Activated CD4-positive, alpha-beta T cell treated with anti-CD3 and anti-CD28 coated beads, Interleukin-2, Interleukin-4, amounts not matched to agents 100 ng/mL and 50 ng/mL, durations not matched to agents 16 hours and 8 hours (primary cell): ENCODE data around the gene BFSP1.

ENCODE experiments used
- DNase-seq: peaks from one replicate; pipeline ENCODE4 v3.0.0-alpha.2; 2020; ENCODE audit warnings: low spot score

BFSP1 gene

DNA sequence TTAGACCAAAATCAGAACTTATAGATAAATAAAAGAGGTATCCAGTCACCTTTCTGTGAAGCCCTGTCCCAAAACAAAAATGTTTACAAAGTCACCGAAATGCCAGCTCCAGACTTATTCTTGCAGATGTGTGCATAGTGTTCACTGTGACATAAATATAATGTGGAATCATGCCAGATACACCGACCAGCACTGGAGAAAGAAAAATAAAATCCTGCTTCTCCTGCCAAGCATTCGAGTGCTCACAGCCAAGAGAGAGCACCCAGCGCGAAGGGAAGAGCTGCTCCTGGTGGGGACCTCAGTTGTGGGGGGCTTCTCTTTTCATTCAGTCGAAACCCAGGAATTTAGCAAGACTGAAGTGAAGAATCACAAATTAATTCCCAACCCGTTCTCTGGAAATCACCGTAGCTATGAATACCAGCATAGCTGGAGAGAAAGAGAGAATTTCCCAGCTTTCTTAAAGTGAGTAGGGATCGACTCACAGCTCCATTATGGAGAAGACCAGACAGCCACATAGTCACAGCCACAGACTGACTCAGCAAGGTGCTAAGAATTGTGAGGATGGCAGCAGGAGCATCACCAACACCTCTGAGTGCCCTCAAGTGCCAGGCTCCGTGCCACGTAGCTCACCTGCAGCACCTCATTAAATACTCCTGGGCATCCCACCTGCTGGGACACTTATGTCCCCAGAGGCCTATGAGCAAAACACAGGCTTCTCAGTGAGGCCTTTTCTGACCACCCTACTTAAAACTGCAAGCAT lies 33.2 kb downstream of the BFSP1 start:
- no peak for DNase-seq

DNA sequence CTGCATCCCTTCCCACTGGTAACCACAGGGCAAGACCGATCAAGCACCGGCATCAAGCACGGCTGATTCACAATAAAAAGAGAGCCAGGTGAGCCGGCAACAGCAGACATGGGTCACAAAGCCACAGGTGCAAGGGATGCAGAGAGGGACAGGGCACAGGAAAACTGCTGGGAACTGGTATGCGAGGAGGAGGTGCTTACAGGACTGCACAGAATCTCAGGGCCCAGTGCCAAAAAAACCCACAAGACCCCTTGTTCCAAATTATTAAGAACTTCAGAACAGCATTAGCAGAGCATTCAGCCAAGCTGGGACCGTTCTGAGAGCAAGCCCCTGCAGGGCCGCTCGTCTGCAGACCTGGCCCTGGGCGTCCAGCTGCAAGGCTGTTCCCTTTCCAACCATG lies 35.4 kb downstream of the BFSP1 start:
- DNase-seq, result no peak

DNA sequence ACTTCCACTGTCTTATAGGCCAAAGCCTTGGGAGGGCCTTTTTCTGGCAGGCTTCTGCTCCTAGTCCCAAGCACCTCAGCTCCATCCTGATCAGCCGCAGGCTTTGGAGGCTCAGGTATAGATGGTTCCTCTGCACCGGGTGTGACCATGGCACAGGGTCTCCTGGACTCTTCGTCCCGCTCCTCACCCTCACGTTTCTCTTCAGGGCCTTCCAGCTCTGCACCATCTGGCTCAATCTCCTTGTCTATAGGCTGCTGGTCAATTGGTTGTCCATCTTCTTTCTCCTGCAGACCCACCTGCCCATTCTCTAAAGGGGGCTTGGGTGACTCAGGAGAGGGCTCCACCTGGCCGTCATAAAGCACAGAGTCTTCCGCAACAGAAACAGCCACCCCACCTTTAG lies 37.0 kb downstream of the BFSP1 start:
- no peak for DNase-seq

DNA sequence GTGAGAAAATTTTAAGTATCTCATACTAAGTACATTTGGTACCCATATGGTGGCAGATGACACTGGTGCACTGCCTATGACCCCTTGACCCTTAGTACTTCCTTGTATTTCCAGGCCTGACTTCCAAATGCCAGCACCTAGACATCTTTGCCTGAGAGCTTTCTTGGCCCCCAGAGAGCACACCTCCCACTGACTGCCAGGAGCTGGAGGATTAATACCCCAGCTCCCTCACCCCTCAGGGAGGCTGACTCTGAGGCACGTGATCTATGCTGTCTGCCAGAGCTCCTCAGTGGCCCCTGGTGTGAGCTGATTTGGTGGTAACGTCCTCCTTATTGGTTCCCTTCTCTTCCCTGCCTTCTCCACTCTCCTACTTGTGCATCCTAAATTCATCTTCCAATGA lies 38.0 kb downstream of the BFSP1 start:
- DNase-seq, result no peak

DNA sequence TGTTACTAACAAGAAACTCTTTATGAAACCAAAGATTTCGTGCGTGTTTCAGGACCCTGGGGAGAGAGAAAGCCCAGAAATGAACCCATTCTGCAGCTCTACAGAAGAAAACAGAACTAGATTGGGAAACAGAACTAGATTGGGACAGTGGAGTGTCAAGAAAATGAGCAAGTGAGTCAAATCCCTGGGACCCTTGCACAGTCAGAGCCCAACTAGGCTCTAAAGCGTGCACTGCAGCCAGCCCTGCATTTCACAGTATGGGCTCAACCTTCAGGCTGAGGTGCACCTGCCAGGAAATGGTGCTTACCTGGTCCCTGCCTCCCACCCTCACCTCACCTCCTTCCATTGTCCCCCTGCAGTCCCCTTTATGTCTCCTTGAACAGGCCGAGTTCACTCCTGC lies 39.7 kb downstream of the BFSP1 start:
- DNase-seq, result no peak

DNA sequence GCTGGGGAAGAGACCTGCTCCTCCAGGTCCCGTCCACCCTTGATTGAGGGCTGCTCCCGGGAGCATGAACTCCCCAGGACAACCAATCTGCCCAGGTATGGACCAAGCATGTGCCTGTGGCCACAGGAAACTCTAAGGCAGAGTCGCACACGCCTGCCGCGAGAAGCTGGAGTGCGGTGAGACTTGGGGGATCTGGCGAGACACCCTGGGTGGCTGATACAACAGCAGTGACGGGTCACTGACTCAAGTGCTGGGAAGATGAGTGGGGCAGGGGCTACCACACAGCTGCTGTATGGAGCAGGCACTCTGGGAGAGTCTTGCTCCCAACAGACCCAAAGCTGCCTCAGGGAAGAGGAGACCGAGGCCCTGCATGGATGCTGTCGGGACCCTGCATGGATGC lies 40.1 kb downstream of the BFSP1 start:
- DNase-seq, result no peak

DNA sequence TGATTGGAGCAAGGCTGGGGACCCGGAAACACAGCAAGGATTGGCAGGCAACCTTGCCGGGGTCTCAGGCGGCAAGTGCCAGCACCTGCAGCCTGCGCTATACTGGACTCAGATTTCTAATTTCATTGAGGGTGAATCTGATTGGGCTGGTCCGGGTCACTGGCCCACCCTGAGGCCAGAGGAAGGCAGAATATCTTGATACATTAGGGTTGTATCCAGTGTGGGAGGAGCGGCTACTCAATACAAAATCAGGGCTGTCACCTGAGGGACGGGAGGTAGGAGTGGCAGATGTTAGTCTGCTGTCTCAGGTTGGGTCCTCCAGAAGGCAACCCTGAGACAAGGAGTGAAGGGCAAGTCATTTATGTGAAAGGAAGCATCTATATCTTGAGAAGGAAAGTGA lies 40.7 kb downstream of the BFSP1 start:
- no peak for DNase-seq

DNA sequence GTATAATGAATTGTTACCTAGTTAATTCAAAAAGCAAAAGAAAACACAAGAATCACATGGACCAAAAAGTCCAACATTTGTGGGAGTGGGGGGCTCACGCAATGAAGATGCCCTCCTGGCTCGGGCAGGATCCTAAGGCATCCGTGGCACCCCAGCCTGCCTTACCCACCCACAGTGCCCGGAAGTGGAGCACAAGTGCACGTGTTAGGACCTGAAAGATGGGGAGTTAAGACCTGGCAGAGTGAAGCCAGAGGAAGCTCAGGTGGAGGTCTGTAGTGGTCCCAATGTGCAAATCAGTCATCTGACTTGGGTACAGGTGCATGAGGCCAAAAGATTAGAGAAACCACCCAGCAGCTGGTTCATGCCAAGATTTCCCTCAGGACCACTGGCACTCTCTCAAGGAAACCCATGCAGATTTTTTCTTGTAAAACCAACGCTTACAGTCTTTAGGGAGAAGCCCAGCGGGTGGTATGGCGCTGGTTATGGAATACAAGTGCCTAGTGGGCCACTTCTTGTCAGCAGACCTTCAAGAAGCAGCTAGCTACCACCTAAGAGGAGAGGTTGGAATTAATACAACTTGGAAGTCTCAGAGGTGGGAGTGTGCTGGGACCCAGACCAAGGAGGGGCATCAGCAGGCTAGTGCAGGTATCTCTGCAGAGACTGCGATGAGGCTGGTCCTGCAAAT lies 42.1 kb downstream of the BFSP1 start:
- DNase-seq, result no peak

DNA sequence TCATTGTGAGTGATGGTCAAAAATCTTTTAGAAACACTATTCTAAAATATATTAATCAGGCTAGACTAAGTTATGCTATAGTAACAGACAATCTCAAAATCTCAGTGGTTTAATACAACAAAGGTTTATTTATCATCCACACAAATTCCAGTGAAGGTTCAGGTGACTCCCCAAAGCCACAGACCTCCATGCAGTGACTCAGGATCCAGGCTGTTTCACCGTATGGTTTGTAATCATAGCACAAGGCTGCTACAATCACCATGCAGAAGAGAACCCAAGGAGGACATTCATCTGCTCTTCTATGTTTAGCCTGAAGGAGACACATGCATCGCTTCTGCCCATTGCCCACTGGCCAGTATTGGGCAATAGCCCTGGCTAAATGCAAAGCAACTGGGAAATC lies 46.2 kb downstream of the BFSP1 start:
- no peak for DNase-seq

DNA sequence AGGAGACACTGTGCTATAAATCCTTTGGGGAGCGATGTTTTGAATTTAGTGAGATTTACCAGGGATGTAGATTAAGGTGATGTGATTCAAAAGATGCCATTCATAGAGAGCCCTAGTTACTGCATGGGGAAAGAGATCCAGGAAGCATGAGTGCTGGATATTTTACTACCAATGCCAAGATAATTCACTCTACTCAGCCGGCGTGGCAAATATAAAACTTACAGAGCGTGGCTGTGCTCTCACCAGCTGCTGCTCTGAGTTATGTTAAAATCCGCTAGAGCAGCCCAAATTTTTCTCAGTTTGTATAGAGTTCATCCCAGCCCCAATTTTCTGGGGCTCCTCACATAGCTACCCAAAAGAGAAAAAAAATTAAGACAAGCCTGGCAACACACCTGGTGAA lies 48.6 kb downstream of the BFSP1 start:
- DNase-seq, result no peak

DNA sequence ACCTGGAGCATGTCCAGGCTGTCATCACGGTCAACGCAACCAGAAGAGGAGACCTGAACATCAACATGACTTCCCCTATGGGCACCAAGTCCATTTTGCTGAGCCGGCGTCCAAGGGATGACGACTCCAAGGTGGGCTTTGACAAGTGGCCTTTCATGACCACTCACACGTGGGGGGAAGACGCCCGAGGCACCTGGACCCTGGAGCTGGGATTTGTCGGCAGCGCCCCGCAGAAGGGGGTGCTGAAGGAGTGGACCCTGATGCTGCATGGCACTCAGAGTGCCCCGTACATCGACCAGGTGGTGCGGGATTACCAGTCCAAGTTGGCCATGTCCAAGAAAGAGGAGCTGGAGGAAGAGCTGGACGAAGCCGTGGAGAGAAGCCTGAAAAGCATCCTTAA lies 49.5 kb downstream of the BFSP1 start:
- no peak for DNase-seq

DNA sequence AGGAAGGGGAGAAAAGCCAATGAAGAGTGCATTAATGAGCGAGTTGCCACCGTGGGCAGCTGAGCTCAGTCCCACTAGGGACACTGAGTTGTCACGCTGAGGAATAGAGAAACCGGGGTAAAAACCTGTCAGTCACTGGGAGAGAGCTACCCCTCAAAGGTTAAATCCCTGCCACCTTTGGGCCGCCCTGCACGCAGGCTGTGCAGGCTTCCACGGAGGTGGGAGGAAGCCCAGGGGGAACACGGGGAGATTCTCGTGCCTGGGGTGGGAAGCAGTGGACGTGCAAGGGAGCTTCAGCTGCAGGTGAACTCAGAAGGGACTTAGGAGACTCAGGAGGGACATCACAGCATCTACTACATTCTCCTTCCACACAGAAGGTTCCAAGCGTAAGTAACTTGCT lies 50.5 kb downstream of the BFSP1 start:
- no peak for DNase-seq

DNA sequence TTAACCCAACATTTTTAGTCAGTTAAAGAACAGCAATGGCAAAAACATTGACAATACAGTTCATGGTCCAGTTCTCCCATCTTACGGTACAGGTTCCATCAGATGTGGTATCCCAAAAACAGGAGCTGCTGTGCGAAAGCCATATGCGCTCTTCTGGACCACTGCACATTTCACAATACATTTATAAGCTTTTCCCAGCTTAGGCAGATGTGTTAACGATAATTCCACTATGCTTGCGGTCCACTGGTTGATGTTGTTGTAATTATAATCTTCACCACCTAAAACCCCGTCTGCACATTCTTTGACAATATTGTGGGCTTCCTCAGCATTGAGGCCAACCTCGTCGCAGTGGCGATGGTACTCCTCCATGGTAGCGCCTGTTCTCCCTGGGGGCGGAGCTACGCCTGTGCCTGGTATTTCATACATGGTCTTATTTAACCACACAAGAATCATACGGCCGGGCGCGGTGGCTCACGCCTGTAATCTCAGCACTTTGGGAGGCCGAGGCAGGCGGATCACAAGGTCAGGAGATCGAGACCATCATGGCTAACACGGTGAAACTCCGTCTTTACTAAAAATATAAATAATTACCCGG lies 52.0 kb downstream of the BFSP1 start:
- DNase-seq, result no peak

DNA sequence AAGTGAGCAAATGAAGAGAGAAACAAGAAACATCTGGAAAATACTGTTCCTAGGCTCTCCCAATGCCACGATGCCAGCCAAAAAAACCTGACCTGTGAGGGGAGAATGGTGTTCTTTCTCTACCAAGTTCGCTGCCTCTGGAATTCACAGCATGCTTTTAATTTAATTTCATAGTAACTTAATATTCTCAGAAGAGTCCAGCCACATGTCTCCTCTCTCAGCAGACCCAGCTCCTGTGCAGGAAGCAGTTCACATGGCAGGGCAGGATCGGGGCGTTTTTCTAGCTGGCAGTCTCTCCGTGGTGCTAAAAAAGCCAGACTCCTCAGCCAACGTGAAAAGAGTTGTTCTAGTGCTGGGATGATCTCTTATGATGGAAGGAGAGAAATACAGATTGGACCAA lies 57.5 kb downstream of the BFSP1 start:
- DNase-seq, result no peak

DNA sequence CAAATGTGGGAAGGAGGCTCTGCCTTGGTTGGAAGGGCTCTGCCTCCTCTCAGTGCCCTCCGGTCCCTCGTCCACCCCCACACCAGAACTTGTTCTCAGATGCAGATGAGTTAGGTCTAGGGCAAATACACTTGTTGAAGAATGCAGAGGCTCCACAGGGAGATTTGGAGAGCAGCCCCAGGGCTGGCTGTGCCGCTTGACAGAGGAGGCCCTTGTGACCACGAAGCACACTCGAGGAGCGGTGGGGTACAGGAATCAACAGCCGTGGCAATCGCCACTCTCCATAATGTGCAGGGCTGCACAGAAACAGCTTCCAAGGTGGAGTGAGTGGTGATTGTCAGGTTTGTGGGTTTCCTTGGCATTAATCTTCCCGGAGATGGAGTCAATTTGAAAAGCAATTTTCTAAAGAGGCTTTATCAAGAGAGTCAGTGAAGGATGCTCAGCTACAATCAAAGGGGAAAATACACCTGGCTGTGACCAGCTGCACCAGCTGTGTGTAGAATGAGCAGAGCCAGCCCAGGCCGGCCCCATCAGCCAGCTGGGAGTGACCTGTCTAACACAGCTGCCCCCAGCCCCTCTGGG lies 59.5 kb downstream of the BFSP1 start:
- no peak for DNase-seq

DNA sequence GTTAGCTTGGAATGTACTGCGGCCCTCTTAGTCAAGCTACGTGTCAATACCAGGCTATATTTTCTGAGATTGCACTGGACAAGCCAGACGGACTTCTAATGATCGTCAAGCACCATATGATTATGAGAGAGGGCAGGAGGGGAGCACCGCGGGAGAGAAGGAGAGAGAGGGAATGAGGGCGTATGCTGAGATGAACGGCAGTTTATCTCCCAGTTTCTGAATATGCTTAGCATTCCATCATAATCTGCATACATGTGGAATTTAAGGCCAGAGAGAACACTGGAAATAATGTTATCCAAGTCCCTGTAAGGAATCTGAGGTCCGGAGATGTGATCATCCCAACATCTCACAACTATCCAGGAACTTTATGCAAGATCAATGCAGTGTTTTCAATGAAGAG lies 60.2 kb downstream of the BFSP1 start:
- no peak for DNase-seq

DNA sequence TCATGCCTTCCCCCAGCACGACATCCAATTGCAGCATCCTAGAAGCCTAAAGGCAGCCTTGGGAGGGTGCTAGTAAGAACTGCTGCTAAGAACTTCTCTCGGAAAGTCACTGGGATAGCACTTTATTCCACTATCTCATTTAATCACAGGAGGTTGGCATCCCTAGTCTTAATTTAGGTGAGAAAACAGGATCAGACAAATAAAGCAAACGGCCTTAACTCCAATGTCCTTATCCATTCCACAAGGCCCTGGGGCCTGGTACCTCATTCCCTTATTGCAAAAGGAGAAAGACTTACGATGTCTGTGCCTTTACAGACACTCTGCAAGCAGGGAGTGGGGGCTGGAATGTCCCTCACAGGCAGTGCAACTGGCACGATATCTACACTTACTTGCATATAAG lies 60.7 kb downstream of the BFSP1 start:
- no peak for DNase-seq

DNA sequence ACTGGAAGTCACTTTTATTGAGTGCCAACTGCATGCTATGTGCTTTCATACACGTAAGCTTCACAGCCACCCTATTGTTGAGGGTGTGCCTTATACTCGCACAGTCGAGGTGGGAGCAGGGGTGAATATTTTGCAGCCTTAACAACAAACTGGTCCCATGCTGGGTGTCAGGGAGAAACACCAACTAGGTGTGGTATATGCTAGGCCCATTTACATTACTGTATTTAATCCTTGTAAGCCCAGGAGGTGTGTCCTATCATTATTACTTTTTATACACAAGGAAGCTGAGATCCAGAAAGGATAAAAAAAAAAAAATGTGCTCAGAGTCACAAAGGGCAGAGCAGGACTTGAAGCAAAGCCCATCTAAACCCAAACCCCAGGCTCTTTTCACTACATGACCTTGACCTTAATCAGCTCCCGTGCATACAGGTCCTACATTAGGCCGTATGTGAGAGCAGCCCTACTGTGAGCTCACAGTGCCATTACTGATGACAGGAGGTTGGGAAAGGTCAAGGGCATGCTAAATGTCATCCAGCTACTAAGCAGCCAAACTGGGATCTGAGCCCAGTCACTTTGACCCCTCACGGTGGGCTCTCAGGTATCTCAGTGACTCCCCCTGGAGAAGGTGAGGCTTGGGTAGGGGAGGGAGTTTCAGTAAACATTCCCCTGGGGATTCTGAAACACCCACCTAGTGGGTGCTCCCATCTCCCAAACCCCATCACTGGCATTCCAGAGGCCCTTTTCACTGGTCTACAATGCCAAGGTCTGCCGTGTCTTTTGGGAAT lies 61.7 kb downstream of the BFSP1 start:
- DNase-seq, result no peak

DNA sequence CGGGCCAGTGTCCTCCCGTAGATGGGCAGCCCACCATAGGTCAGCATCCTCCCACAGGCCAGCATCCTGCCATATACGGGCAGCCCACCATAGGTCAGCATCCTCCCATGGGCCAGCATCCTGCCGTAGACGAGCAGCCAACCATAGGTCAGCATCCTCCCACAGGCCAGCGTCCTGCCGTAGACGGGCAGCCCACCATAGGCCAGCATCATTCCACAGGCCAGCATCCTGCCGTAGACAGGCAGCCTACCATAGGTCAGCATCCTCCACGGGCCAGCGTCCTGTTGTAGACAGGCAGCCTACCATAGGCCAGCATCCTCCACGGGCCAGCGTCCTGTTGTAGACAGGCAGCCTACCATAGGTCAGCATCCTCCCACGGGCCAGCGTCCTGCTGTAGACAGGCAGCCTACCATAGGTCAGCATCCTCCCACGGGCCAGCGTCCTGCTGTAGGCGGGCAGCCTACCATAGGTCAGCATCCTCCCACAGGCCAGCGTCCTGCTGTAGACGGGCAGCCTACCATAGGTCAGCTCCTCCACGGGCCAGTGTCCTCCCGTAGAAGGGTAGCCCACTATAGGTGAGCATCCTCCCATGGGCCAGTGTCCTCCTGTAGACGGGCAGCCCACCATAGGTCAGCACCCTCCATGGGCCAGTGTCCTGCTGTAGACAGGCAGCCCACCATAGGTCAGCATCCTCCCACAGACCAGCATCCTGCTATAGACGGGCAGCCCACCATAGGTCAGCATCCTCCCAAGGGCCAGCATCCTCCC lies 62.9 kb downstream of the BFSP1 start:
- no peak for DNase-seq

DNA sequence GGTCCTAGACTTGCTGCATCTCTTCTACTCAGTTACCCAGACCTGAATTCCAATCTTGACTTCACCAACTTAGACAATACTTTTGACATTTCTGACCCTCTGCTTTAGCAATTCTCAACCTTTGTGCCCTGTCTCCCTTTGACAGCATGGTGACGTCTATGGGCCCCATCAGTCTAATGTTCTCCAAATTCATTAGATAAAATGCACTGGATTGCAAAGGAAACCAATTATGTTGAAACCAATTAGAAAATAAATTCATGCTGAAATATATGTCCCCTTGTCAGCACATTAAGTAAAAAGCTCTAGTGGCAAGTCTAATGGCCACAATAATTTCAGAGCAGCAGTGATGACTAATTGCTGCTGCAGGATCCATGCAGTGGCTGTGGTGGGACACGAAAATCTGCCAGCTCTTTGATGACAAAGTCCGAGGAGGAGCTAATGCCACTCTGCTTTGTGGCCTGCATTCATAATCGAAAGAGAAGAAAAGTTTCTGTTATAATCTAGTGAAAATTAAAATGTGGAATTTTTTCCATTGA lies 64.0 kb downstream of the BFSP1 start:
- no peak for DNase-seq

DNA sequence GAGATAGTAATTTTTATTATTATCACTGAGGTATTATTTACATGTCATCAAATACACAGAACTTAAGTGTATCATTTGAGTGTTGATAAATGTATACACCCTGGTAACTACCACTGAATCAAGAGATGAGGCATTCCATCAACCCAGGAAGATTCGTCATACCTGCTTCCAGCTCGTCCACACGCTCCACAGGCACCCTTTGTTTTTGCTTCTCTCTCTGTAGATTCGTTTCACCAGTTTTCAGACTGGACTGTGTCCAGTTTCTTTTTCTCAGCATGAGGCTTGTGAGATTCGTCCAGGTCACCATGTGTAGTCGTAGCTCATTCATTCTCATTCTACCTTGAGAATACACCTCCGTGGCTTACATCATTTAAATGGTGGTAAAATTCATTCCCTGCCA lies 64.5 kb downstream of the BFSP1 start:
- DNase-seq, result no peak
